ENCODE measurements around the gene CPN2.

Gene CPN2, protein sequence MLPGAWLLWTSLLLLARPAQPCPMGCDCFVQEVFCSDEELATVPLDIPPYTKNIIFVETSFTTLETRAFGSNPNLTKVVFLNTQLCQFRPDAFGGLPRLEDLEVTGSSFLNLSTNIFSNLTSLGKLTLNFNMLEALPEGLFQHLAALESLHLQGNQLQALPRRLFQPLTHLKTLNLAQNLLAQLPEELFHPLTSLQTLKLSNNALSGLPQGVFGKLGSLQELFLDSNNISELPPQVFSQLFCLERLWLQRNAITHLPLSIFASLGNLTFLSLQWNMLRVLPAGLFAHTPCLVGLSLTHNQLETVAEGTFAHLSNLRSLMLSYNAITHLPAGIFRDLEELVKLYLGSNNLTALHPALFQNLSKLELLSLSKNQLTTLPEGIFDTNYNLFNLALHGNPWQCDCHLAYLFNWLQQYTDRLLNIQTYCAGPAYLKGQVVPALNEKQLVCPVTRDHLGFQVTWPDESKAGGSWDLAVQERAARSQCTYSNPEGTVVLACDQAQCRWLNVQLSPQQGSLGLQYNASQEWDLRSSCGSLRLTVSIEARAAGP

DNA sequence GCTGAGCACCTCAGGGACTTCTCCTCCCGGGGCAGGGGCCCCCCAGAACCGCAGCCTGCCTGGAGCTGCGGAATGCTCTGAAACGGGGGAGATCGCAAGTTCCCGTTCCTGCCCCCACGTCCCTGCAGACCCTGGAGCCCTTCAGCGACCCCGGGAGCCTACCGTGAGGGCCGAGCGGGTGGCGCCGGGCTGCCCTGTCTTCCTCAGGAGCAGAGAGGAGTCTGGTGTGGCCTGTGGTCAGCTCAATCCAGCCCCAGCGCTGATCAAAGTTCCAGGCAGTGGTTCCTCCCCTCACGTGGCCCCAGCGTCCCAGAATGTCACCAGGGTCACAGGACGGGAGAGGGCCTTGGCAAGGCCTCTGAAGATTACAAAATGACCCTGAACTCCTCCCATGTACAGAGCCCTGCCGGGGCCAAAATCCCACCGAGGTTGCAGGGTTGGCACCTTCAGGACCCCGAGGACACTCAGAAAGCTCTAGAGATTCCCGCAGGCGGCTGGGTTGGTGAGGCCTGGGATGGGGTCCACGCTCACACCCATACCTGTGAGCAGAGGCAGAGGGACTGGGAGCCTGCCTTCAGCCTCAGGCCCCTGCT, at the start of gene CPN2:
CPN2 (minus strand) TSS at position 249 of the 593 bp plus-strand sequence. CDS start 8,626 bp downstream, outside the sequence.
- DNase-seq, result no peak

GRCh38 chr3:194399874-194400411, 48.8 kb upstream of the CPN2 start:
- no peak for DNase-seq

DNA sequence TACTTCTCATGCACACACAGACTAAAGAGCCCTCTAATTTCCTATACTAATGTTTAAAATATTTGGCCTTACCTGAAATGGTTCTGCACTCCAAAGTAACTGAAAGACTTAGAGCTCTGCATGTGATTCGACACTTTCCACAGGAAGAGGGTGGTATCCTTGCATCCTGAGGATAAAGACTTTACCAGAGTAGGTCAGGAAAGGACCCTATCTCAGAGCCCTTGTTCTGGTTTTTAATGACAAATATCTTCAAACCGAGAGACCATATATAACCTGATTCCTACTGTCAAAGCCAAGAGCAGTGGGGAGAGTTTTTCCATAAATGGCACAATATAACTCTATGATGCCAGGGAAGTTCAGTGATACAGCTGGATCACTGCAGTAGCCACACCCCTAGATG, 48.0 kb upstream of the CPN2 start, which contains the start of gene GP5:
GP5 (minus strand) TSS at position 101 of the 400 bp plus-strand sequence. CDS start 984 bp downstream, outside the sequence.
- DNase-seq, result no peak

- no peak for DNase-seq
Measured at GRCh38 chr3:194397757-194398312, 46.7 kb upstream of the CPN2 start.

GRCh38 chr3:194396859-194397756, 46.0 kb upstream of the CPN2 start:
- DNase-seq, result no peak

- no peak for DNase-seq
Measured at GRCh38 chr3:194396539-194396858, 45.4 kb upstream of the CPN2 start.

- no peak for DNase-seq
Measured at GRCh38 chr3:194395778-194396538, 44.8 kb upstream of the CPN2 start.

DNA sequence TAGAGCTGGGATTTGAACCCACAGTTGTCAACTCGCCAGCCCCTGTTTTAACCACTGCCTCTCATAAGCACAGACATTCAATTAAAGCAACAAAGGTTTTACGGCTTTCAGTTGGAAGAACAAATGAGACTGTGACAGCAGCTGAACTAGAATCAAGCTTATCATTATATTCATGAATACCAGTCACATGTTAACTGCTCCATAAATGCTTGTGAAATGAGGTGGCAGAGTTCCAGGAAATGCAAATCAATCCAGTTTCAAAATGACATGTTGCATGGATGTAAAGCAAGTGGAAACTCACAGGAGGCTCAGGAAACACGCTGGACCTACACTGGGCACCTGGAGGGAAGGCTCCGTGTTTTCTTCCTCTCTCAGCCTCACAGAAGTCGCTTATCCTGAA, 44.1 kb upstream of the CPN2 start:
- no peak for DNase-seq

- no peak for DNase-seq
Measured at GRCh38 chr3:194392576-194392975, 41.4 kb upstream of the CPN2 start.

- no peak for DNase-seq
Measured at GRCh38 chr3:194390835-194391234, 39.7 kb upstream of the CPN2 start.

DNA sequence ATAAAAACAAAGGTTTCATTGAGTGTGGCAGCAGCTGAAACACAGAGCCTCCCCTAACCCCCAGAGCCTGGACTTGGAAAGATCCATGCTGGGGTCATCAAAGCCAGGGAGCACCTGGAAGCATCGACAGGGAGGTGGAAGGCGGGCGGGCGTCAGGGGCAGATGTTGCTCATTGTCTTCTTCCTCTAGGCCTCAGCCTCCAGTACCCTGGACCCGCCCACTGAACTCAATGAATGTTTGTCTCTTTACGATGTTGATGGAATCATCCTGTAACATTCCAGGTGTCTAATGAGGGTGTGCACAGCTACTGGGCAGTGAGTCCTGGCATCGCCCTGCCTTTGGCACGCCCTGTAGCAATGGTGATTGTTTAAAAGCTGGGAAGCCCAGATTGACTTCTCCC, 38.1 kb upstream of the CPN2 start:
- no peak for DNase-seq

- DNase-seq, result no peak
Measured at GRCh38 chr3:194387926-194388418, 36.8 kb upstream of the CPN2 start.

DNA sequence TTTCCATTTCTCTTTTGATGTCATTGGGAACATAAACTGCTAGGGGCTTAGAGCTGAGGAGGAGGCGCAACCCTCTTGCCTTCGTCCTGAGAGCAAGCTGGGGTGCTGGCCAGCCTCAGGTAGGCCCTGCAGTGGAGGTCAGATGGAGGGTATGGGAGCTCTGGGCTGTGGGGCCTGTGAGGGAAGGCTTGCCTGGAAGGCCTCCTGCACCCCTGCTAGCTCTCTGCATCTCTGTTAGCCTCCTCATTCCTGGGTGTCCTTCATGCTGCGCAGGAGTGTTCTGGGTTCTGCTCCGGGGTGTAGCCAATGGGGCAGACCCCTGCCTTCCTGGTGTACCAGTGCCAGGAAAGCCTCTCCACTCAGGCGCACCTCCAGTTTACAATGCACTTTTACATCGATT, 36.1 kb upstream of the CPN2 start:
- DNase-seq, result no peak

GRCh38 chr3:194386648-194387047, 35.5 kb upstream of the CPN2 start:
- no peak for DNase-seq

- DNase-seq, result no peak
Measured at GRCh38 chr3:194386066-194386465, 34.9 kb upstream of the CPN2 start.

GRCh38 chr3:194384569-194385001, 33.5 kb upstream of the CPN2 start:
- DNase-seq, result no peak

GRCh38 chr3:194384156-194384555, 33.0 kb upstream of the CPN2 start:
- no peak for DNase-seq

- DNase-seq, result no peak
Measured at GRCh38 chr3:194383276-194383940, 32.3 kb upstream of the CPN2 start.

GRCh38 chr3:194382892-194383223, 31.7 kb upstream of the CPN2 start:
- no peak for DNase-seq

- DNase-seq, result no peak
Measured at GRCh38 chr3:194382196-194382891, 31.2 kb upstream of the CPN2 start.
